ENCODE measurements around the gene DPF1.

Gene DPF1

GRCh38 chr19:38216785-38217641, 7.0 kb downstream of the DPF1 start:
- Histone ChIP-seq H3K9ac (ENCODE audit: low read depth, low read length) (no peak overlapping the region), H3K4me3 (ENCODE audit: low read depth, low read length) (no peak overlapping the region), H3K36me3 (ENCODE audit: control insufficient read depth, insufficient read depth, low read length) (peaks cover 18% of the 10 kb centered on the region; the same call in 1 of the 2 replicates), H3K27ac (ENCODE audit: low read depth, low read length) (no peak overlapping the region), H3K27me3 (ENCODE audit: control insufficient read depth, insufficient read depth, low read length) (no peaks in the 10 kb centered on the region), H3K9me3 (ENCODE audit: control insufficient read depth, insufficient read depth, low read length) (no peaks in the 10 kb centered on the region), H3K4me1 (ENCODE audit: control insufficient read depth, insufficient read depth, low read length) (peaks cover 3% of the 10 kb centered on the region; the same call in 1 of the 2 replicates)

DNA sequence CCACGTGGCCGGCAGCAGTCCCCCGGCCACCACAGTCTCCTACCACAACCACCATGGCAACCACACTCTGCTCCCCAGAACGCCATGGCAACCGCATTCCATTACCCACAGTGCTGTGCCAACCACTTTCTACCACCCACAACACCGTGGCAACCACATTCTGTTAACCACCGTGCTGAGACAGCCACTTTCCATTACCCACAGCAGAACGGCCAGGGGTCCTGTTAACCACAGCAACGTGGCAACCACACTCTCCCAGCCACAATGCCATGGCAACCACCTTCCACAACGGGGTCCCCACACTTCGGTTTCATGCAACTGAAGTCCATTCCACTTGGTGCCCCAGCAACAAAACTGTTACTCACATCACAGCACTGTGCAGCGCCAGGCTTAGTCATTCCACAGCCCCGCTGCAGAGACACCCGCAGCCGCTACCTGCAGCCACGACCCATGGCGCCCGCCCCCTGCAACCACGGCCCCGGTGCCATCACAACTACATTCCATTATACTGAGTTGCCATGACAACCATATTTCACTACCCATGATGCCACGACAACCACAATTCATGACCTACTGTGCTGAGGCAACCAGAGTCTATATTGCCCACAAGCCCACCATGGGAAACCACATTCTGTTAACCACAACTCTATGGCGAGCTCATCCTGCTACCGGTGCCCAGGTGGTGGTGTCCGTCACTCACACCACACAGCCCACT, 10.0 kb downstream of the DPF1 start:
- Histone ChIP-seq H3K9ac (ENCODE audit: low read depth, low read length) (no peak overlapping the region), H3K4me3 (ENCODE audit: low read depth, low read length) (no peak overlapping the region), H3K27ac (ENCODE audit: low read depth, low read length) (no peak overlapping the region), H3K36me3 (ENCODE audit: control insufficient read depth, insufficient read depth, low read length) (peaks cover 8% of the 10 kb centered on the region; the same call in 1 of the 2 replicates), H3K9me3 (ENCODE audit: control insufficient read depth, insufficient read depth, low read length) (no peaks in the 10 kb centered on the region), H3K27me3 (ENCODE audit: control insufficient read depth, insufficient read depth, low read length) (peaks cover 5% of the 10 kb centered on the region; the same call in 1 of the 2 replicates), H3K4me1 (ENCODE audit: control insufficient read depth, insufficient read depth, low read length) (peaks cover 10% of the 10 kb centered on the region)

- Histone ChIP-seq H3K27ac (ENCODE audit: low read depth, low read length) (no peak overlapping the region), H3K9ac (ENCODE audit: low read depth, low read length) (no peak overlapping the region)
These were observed 10.6 kb downstream of the DPF1 start for GRCh38 chr19:38213469-38213868.

GRCh38 chr19:38211766-38212165, 12.3 kb downstream of the DPF1 start:
- no peaks in the 10 kb centered on the region for H3K9me3 ChIP-seq (ENCODE audit: control insufficient read depth, insufficient read depth, low read length)
- H3K27ac ChIP-seq (ENCODE audit: low read depth, low read length): no peak overlapping the region
- no peaks in the 10 kb centered on the region; the same call in 1 of the 2 replicates for H3K36me3 ChIP-seq (ENCODE audit: control insufficient read depth, insufficient read depth, low read length)
- H3K9ac ChIP-seq (ENCODE audit: low read depth, low read length): no peak overlapping the region
- peaks cover 5% of the 10 kb centered on the region; the same call in 1 of the 2 replicates for H3K27me3 ChIP-seq (ENCODE audit: control insufficient read depth, insufficient read depth, low read length)
- H3K4me3 ChIP-seq (ENCODE audit: low read depth, low read length): peak overlapping the region; percentile 64; the same call in 1 of the 2 replicates
- H3K4me1 ChIP-seq (ENCODE audit: control insufficient read depth, insufficient read depth, low read length): peaks cover 17% of the 10 kb centered on the region

More at GRCh38 chr19:38213469-38213868, 10.6 kb downstream of the DPF1 start:
- peaks cover 3% of the 10 kb centered on the region; the same call in 1 of the 2 replicates for H3K36me3 ChIP-seq (ENCODE audit: control insufficient read depth, insufficient read depth, low read length)
- no peaks in the 10 kb centered on the region for H3K9me3 ChIP-seq (ENCODE audit: control insufficient read depth, insufficient read depth, low read length)
- peaks cover 5% of the 10 kb centered on the region; the same call in 1 of the 2 replicates for H3K27me3 ChIP-seq (ENCODE audit: control insufficient read depth, insufficient read depth, low read length)
- peaks cover 14% of the 10 kb centered on the region for H3K4me1 ChIP-seq (ENCODE audit: control insufficient read depth, insufficient read depth, low read length)
- H3K4me3 ChIP-seq (ENCODE audit: low read depth, low read length): no peak overlapping the region

DNA sequence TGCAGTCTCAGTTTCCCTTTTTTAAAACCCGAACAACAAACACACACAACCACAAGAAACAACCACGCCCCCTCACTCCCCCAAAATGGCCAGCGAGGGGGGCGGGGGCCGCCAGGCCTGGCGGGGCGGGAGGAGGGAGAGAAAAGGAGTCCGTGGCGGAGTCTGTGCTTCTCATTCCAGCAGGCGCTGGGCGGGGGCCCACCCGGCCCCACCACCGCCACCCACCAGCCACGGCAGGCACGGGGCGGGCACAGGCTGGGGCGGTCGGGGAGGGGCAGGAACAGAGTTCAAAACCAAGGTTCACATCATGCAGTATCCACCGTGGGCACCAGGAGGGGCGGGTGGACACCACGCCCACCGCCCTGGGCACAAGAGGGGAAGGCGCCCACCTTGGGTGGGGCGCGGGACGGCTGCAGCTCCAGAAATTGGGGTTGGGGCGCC, 12.9 kb downstream of the DPF1 start:
- H3K9ac ChIP-seq (ENCODE audit: low read depth, low read length): no peak overlapping the region
- peak overlapping the region; percentile 64 for H3K4me3 ChIP-seq (ENCODE audit: low read depth, low read length)
- peaks cover 17% of the 10 kb centered on the region for H3K4me1 ChIP-seq (ENCODE audit: control insufficient read depth, insufficient read depth, low read length)
- H3K9me3 ChIP-seq (ENCODE audit: control insufficient read depth, insufficient read depth, low read length): no peaks in the 10 kb centered on the region
- H3K27me3 ChIP-seq (ENCODE audit: control insufficient read depth, insufficient read depth, low read length): peaks cover 5% of the 10 kb centered on the region; the same call in 1 of the 2 replicates
- peak overlapping the region; percentile 71 for H3K27ac ChIP-seq (ENCODE audit: low read depth, low read length)
- no peaks in the 10 kb centered on the region; the same call in 1 of the 2 replicates for H3K36me3 ChIP-seq (ENCODE audit: control insufficient read depth, insufficient read depth, low read length)

- Histone ChIP-seq H3K36me3 (ENCODE audit: control insufficient read depth, insufficient read depth, low read length) (no peaks in the 10 kb centered on the region; the same call in 1 of the 2 replicates), H3K4me3 (ENCODE audit: low read depth, low read length) (peak overlapping the region; percentile 64), H3K4me1 (ENCODE audit: control insufficient read depth, insufficient read depth, low read length) (peaks cover 17% of the 10 kb centered on the region), H3K27ac (ENCODE audit: low read depth, low read length) (peak overlapping the region; percentile 73), H3K9ac (ENCODE audit: low read depth, low read length) (no peak overlapping the region), H3K27me3 (ENCODE audit: control insufficient read depth, insufficient read depth, low read length) (peaks cover 5% of the 10 kb centered on the region; the same call in 1 of the 2 replicates), H3K9me3 (ENCODE audit: control insufficient read depth, insufficient read depth, low read length) (no peaks in the 10 kb centered on the region)
These were observed 13.5 kb downstream of the DPF1 start for GRCh38 chr19:38210458-38210987.

DNA sequence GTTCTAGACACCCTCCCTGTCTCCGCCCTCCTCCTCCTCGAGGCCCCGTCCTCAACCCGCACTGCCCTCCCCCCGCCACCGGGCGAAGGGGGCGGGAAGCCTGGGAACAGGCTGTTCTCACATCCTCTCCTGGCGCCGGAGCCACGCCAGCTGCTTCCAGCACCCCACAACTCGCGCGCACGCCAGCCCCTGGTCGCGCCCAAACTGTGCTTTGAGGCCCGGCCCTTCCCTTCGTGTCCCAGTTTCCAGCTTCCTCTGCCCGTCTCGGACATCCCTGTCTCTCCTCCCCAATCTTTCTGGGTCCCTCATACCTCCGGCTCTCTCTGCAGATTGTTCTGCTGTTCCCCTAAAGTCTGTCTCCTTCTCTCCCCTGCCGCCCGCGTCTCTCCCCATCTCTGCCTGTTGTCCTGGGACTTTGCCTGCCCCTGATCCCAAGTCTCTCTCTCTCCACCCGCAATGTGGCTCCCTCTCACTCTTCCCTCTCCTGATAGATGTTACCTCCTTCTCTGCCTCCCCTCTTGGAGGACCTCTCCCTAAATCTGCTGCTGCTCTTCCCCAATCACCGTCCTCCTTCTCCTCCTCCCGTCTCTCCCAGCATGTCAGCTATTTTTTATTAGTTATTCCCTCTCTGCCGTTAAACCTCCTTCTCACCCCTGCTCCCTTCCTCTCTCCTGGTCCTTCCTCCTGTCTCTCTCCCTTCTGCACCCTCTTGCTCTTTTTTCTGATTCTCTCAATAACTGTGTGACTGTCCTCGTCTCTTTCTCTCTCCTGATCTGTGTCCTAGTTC, 14.2 kb downstream of the DPF1 start:
- Histone ChIP-seq H3K4me1 (ENCODE audit: control insufficient read depth, insufficient read depth, low read length) (peaks cover 17% of the 10 kb centered on the region), H3K36me3 (ENCODE audit: control insufficient read depth, insufficient read depth, low read length) (no peaks in the 10 kb centered on the region; the same call in 1 of the 2 replicates), H3K27ac (ENCODE audit: low read depth, low read length) (peak overlapping the region; percentile 73), H3K27me3 (ENCODE audit: control insufficient read depth, insufficient read depth, low read length) (peaks cover 5% of the 10 kb centered on the region; the same call in 1 of the 2 replicates), H3K9ac (ENCODE audit: low read depth, low read length) (peak overlapping the region; percentile 43; the same call in 1 of the 2 replicates), H3K9me3 (ENCODE audit: control insufficient read depth, insufficient read depth, low read length) (no peaks in the 10 kb centered on the region), H3K4me3 (ENCODE audit: low read depth, low read length) (peak overlapping the region; percentile 64)

DNA sequence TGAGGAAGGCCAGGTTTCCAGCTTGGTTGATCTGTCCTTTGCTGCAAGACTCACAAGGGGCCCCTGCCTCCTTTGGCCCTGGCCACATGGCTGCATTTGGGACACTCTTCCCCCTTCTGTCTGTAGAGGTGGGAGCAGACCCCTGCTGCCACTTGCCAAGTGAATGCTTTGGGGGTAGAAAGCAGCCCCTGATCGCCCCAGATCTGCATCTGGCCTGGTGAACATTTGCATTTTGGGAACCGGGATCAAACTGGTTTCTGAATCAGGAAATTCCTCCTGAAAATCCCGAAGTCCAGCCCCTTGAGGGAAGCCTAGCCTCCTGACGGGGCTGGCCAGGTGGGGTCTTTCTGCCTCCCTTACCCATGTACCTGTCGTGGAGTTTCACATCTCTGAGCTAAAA, 14.9 kb downstream of the DPF1 start:
- Histone ChIP-seq H3K4me3 (ENCODE audit: low read depth, low read length) (peak overlapping the region; percentile 64), H3K36me3 (ENCODE audit: control insufficient read depth, insufficient read depth, low read length) (no peaks in the 10 kb centered on the region; the same call in 1 of the 2 replicates), H3K27ac (ENCODE audit: low read depth, low read length) (peak overlapping the region; percentile 73)

DNA sequence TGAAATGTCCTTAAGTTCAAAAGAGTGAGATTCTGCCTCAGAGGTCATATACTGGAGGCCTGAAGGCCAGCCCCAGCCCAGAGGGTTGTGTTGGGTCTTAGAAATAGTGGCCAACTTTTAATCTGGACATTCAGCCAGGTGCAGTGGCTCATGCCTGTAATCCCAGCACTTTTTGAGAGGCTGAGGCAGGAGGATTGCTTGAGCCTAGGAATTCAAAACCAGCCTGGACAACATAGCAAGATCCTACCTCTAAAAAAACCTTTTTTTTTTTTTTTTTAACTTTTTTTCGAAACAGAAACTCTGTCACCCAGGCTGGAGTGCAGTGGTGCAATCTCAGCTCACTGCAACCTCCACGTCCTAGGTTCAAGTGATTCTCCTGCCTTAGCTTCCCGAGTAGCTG, 15.5 kb downstream of the DPF1 start:
- H3K4me1 ChIP-seq (ENCODE audit: control insufficient read depth, insufficient read depth, low read length): peaks cover 14% of the 10 kb centered on the region
- no peaks in the 10 kb centered on the region for H3K9me3 ChIP-seq (ENCODE audit: control insufficient read depth, insufficient read depth, low read length)
- peak overlapping the region; percentile 73 for H3K27ac ChIP-seq (ENCODE audit: low read depth, low read length)
- peaks cover 5% of the 10 kb centered on the region; the same call in 1 of the 2 replicates for H3K27me3 ChIP-seq (ENCODE audit: control insufficient read depth, insufficient read depth, low read length)
- no peak overlapping the region for H3K9ac ChIP-seq (ENCODE audit: low read depth, low read length)
- H3K4me3 ChIP-seq (ENCODE audit: low read depth, low read length): no peak overlapping the region
- no peaks in the 10 kb centered on the region; the same call in 1 of the 2 replicates for H3K36me3 ChIP-seq (ENCODE audit: control insufficient read depth, insufficient read depth, low read length)

More for the DNA sequence above, 14.9 kb downstream of the DPF1 start:
- peaks cover 5% of the 10 kb centered on the region; the same call in 1 of the 2 replicates for H3K27me3 ChIP-seq (ENCODE audit: control insufficient read depth, insufficient read depth, low read length)
- H3K9ac ChIP-seq (ENCODE audit: low read depth, low read length): peak overlapping the region; percentile 43; the same call in 1 of the 2 replicates
- H3K4me1 ChIP-seq (ENCODE audit: control insufficient read depth, insufficient read depth, low read length): peaks cover 17% of the 10 kb centered on the region
- H3K9me3 ChIP-seq (ENCODE audit: control insufficient read depth, insufficient read depth, low read length): no peaks in the 10 kb centered on the region

DNA sequence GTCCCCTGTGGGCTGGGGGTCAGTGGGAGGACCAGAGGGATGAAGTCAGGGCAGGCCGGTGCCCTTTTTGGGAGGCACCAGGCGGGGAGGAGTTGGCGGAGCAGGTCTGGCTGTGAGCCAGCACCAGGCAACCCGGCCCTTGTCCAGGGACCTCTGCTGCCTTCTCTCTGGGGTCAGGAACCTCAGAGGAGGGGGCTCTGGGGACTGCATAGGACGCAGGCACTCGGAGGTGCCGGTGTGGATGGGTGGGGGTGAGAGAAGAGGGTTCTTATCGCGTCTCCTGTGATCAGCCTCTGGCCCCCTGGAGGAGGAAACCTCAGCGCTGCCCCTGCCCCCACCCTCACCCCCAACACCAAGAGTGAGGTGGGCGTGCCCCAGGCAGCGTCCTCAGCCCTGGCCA, 16.5 kb downstream of the DPF1 start:
- Histone ChIP-seq H3K4me1 (ENCODE audit: control insufficient read depth, insufficient read depth, low read length) (peaks cover 14% of the 10 kb centered on the region), H3K27ac (ENCODE audit: low read depth, low read length) (no peak overlapping the region), H3K27me3 (ENCODE audit: control insufficient read depth, insufficient read depth, low read length) (peaks cover 5% of the 10 kb centered on the region; the same call in 1 of the 2 replicates), H3K4me3 (ENCODE audit: low read depth, low read length) (no peak overlapping the region), H3K36me3 (ENCODE audit: control insufficient read depth, insufficient read depth, low read length) (peaks cover 5% of the 10 kb centered on the region; the same call in 1 of the 2 replicates), H3K9me3 (ENCODE audit: control insufficient read depth, insufficient read depth, low read length) (no peaks in the 10 kb centered on the region), H3K9ac (ENCODE audit: low read depth, low read length) (no peak overlapping the region)
